GM18858 (cell line): Measurements from ENCODE around the gene SHKBP1.

ENCODE experiments used
- ATAC-seq: cut with Tn5 transposase; IDR thresholded peaks from one replicate; pipeline ENCODE4 v1.9.1; 2021; ENCODE audit not compliant: unreplicated experiment

The SHKBP1 gene

GRCh38 chr19:40599331-40599901 lies 22.7 kb downstream of the SHKBP1 start:
- ATAC-seq = no peak

GRCh38 chr19:40599902-40600569 lies 23.4 kb downstream of the SHKBP1 start:
- no peak for ATAC-seq

- no peak for ATAC-seq
These were observed 24.0 kb downstream of the SHKBP1 start for GRCh38 chr19:40600570-40601133.

- no peak for ATAC-seq
These were observed 24.7 kb downstream of the SHKBP1 start, which contains the start of gene LTBP4 for GRCh38 chr19:40601134-40601974. Gene LTBP4, plus strand, starts transcription at chr19:40601369. Its CDS starts 19 bp downstream, at chr19:40601388.

- ATAC-seq = no peak
These were observed 26.4 kb downstream of the SHKBP1 start for GRCh38 chr19:40603071-40603388.

- peak; percentile 57 for ATAC-seq
These were observed 26.9 kb downstream of the SHKBP1 start for GRCh38 chr19:40603389-40604170.

- no peak for ATAC-seq
These were observed 27.5 kb downstream of the SHKBP1 start for GRCh38 chr19:40604171-40604646.

GRCh38 chr19:40604647-40605215 lies 28.1 kb downstream of the SHKBP1 start:
- ATAC-seq = no peak

- ATAC-seq = no peak
These were observed 28.7 kb downstream of the SHKBP1 start for GRCh38 chr19:40605216-40605971.

- ATAC-seq = no peak
These were observed 30.9 kb downstream of the SHKBP1 start for GRCh38 chr19:40607311-40608239.

- no peak for ATAC-seq
These were observed 31.6 kb downstream of the SHKBP1 start for GRCh38 chr19:40608240-40608621.

- ATAC-seq = no peak
These were observed 32.3 kb downstream of the SHKBP1 start for GRCh38 chr19:40608957-40609356.

- no peak for ATAC-seq
These were observed 33.1 kb downstream of the SHKBP1 start for GRCh38 chr19:40609561-40610395.

GRCh38 chr19:40610396-40611064 lies 33.9 kb downstream of the SHKBP1 start:
- ATAC-seq = no peak

- ATAC-seq = no peak
These were observed 34.4 kb downstream of the SHKBP1 start for GRCh38 chr19:40611096-40611495.

GRCh38 chr19:40611900-40612698 lies 35.4 kb downstream of the SHKBP1 start:
- ATAC-seq = no peak
